DMS79 treated with DMSO at 0.1 percent for 48 hours (cell line): ENCODE data around the gene CHST6.
A peak's percentile ranks its signal among the peaks of the same experiment; 100 is the strongest.
"Not testable (repeated sequence)": the region's sequence is repeated elsewhere in the genome, so short reads cannot be mapped to it uniquely, and the experiment has no call there.

Source experiments
- DNase-seq: peaks from one replicate; lab custom pipeline; 2025; lab: John Stamatoyannopoulos, UW

Gene CHST6

GRCh38 chr16:75475420-75475847, 19.8 kb downstream of the CHST6 start:
- no peak for DNase-seq

GRCh38 chr16:75472908-75473877, 22.0 kb downstream of the CHST6 start:
- no peak for DNase-seq

DNA sequence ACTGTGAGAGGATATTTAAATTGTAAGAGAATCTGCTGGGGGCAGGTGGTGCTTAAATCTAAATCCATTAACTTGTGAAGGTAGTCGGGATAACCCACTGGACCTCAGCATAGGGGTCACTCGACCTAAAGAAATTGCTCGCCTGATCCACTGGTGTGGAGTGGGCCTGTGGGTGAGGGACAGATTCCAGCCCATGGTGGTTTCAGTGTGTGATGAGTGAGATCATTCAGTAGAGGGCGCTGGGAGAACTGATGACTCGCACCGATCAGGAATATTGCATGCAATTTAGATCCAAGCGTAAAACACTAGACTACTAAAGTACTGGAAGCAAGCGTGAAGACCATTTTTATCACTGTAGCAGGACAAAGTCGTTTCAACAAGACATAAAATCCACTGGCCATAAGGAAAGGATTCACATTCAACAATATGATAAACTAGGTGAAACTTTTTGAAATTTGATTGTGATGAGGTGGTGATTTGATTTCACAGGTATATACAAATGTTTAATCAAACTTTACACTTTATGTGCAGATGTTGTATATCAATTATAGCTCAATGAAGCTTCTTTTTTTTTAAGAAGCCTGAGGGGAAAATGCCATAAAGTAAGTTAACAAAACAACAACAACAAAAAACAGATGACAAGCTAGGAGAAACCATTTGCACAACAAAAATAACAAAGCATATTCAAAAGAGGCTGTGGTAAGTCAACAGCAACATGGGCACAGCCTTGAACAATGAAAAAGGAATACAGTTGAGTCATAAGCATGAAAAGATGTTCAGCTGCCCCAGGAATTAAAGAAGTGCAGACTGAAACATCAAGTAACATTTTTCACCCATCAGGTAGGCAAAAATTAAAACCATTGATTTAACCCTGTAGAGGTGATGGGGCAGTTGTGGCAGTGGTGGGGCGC, 23.3 kb downstream of the CHST6 start:
- DNase-seq = peak; percentile 53

- DNase-seq = no peak
These were observed 28.5 kb downstream of the CHST6 start for GRCh38 chr16:75466760-75467159.

GRCh38 chr16:75464122-75464918, 30.9 kb downstream of the CHST6 start, which contains the start of gene TMEM170A:
TMEM170A (minus strand) TSS chr16:75464689; CDS start chr16:75464600, 89 bp downstream.
- DNase-seq = peak; percentile 74

GRCh38 chr16:75463389-75464121, 31.7 kb downstream of the CHST6 start:
- peak; percentile 3 for DNase-seq

- DNase-seq = no peak
These were observed 32.4 kb downstream of the CHST6 start for GRCh38 chr16:75462806-75463205.

- no peak for DNase-seq
These were observed 33.7 kb downstream of the CHST6 start for GRCh38 chr16:75461575-75461974.

GRCh38 chr16:75460446-75460845, 34.8 kb downstream of the CHST6 start:
- DNase-seq = no peak

DNA sequence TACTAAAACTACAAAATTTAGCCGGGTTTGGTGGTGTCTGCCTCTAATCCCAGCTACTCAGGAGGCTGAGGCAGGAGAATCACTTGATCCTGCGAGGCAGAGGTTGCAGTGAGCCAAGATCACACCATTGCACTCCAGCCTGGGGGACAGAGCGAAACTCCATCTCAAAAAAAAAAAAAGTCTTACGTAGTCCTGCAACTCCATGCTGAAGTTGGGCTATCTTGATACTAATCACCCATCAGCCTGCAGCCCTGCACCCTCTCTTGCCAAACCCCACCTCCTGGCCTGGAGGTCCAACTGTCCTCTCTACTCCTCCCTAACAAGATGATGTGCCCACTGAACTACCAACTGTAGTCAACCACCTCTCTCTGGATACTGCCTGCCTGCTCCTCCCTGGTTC, 35.5 kb downstream of the CHST6 start:
- DNase-seq = no peak

GRCh38 chr16:75458439-75458838, 36.8 kb downstream of the CHST6 start:
- DNase-seq = no peak

DNA sequence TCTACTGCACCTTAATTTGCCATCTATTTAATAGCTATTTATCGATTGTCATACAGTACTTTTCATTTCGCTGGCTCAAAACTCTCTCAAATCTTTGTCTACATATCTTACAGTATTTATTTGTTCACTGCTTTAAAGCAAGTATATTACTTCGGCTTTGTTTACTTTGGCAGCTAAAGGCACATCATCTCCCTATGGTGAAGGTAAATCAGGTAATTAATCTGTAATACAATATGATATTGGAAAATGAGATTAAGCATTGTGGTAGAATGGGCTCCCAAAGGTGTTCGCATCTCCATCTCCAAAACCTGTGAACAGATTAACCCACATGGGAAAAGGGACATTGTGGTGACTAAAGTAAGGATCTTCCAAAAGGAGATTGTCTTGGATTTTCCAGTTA, 37.2 kb downstream of the CHST6 start:
- DNase-seq = no peak

- DNase-seq = no peak
These were observed 37.7 kb downstream of the CHST6 start for GRCh38 chr16:75457485-75458021.

DNA sequence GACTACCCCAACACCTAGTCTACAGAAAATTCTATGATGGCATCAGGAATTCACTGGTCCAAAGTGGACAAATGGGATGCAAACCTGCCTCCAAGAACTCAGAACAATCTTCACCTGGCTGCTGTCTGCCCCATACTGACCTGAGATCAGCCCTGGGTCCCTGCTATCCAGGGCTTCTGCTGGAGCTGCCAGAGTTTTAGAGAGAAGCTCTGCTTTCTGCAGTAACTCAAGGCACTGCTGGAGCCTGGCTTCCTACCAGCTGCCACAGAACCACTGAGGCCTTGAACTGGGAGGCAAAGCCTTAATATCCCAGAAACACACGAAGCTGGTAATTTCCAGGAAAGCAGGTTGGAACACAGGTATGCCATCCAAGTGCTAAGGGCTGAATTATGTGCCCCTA, 38.3 kb downstream of the CHST6 start:
- no peak for DNase-seq

DNA sequence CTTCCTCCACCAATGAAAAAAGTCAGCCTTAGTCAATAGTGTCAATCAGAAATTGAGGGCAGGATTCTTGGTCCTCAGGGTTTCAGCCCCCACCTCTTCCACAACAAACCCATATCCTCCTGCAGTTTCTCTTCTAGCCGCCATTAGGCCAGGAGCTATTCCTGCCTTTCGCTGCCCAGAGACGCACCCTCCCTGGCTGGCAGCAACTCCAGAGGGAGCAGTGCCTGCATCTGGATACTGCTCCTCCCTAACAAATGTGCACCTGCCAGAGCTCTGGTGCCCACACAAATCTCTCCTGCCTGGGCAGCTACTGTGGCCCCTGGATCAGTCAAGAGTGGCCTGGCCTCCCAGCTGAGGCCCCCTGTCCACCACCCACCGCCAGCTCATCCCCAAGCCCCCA, 38.8 kb downstream of the CHST6 start:
- not testable (repeated sequence) for DNase-seq

- DNase-seq = no peak
These were observed 39.6 kb downstream of the CHST6 start for GRCh38 chr16:75455677-75456076.

GRCh38 chr16:75452464-75453190, 42.6 kb downstream of the CHST6 start:
- DNase-seq = no peak

GRCh38 chr16:75446416-75446815, 48.8 kb downstream of the CHST6 start:
- no peak for DNase-seq

DNA sequence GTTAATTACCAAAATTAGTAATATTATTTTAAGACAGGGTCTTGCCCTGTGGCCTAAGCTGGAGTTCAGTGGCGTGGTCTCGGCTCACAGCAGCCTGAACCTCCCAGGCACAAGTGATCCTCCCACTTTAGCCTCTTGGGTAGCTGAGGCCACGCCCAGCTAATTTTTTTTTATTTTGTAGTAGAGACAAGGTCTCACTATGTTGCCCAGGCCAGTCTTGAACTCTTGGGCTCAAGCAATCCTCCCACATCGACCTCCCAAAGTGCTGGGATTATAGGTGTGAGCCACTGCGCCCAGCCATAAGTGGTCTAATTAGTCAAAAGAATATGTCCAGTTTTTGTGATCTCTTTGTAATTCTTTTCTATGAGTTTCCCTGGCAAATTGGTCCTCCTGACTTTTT, 49.9 kb downstream of the CHST6 start:
- DNase-seq = no peak

DNA sequence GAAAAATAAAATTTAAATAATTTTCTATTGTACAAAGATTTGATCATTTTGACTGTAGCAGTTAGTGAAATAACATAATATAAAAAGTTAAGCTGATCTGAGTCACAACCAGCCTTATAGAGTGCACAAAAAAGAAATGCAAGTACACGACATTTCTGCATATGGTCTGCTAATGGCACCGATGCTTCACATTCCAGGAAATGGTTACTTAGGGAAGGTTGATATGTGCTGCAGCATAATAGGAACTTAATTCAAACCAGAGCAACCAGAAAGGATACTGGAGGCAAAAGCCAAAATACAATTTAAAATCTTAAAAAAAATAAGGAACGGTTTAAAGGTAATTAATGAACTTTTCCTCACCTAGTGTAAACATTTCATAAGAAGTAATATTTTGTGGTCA, 51.9 kb downstream of the CHST6 start:
- no peak for DNase-seq
